ENCODE data around the gene PKNOX2.

GRCh38 chr11:125304136-125304535 is 139.6 kb downstream of the PKNOX2 start:
- TF ChIP-seq POLR2A (IDR thresholded peaks at IDR 0.05) = no peak
- TF ChIP-seq, protein P1, sequence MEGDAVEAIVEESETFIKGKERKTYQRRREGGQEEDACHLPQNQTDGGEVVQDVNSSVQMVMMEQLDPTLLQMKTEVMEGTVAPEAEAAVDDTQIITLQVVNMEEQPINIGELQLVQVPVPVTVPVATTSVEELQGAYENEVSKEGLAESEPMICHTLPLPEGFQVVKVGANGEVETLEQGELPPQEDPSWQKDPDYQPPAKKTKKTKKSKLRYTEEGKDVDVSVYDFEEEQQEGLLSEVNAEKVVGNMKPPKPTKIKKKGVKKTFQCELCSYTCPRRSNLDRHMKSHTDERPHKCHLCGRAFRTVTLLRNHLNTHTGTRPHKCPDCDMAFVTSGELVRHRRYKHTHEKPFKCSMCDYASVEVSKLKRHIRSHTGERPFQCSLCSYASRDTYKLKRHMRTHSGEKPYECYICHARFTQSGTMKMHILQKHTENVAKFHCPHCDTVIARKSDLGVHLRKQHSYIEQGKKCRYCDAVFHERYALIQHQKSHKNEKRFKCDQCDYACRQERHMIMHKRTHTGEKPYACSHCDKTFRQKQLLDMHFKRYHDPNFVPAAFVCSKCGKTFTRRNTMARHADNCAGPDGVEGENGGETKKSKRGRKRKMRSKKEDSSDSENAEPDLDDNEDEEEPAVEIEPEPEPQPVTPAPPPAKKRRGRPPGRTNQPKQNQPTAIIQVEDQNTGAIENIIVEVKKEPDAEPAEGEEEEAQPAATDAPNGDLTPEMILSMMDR (IDR thresholded peaks at IDR 0.05) = no peak

Data from esophagus squamous epithelium (tissue), 4 donors.